GM21390 (cell line): ENCODE measurements around the gene SIM2.

Source experiments
- ATAC-seq: cut with Tn5 transposase; IDR thresholded peaks from one replicate; pipeline ENCODE4 v1.9.1; 2021; ENCODE audit not compliant: unreplicated experiment

The SIM2 gene

GRCh38 chr21:36686955-36687354 is 12.0 kb upstream of the SIM2 start:
- no peak for ATAC-seq

GRCh38 chr21:36688324-36688723 is 10.6 kb upstream of the SIM2 start:
- no peak for ATAC-seq

- ATAC-seq: no peak
Observed at GRCh38 chr21:36689324-36689723, 9.6 kb upstream of the SIM2 start.

GRCh38 chr21:36690628-36691554 is 8.0 kb upstream of the SIM2 start:
- ATAC-seq: no peak

GRCh38 chr21:36691555-36692041 is 7.3 kb upstream of the SIM2 start:
- no peak for ATAC-seq

- ATAC-seq: no peak
Observed at GRCh38 chr21:36692114-36692834, 6.6 kb upstream of the SIM2 start.

GRCh38 chr21:36692835-36693488 is 6.0 kb upstream of the SIM2 start:
- no peak for ATAC-seq

- ATAC-seq: no peak
Observed at GRCh38 chr21:36693489-36694030, 5.4 kb upstream of the SIM2 start.

GRCh38 chr21:36694031-36694515 is 4.8 kb upstream of the SIM2 start:
- no peak for ATAC-seq

GRCh38 chr21:36694593-36695282 is 4.2 kb upstream of the SIM2 start:
- no peak for ATAC-seq

GRCh38 chr21:36695283-36695634 is 3.7 kb upstream of the SIM2 start:
- ATAC-seq: no peak

- ATAC-seq: no peak
Observed at GRCh38 chr21:36695671-36696389, 3.1 kb upstream of the SIM2 start.

GRCh38 chr21:36696390-36697059 is 2.4 kb upstream of the SIM2 start:
- ATAC-seq: no peak

GRCh38 chr21:36697060-36697850 is 1.7 kb upstream of the SIM2 start:
- no peak for ATAC-seq

GRCh38 chr21:36697851-36698384 is 997 bp upstream of the SIM2 start:
- no peak for ATAC-seq

- no peak for ATAC-seq
Observed at GRCh38 chr21:36698385-36698980, 432 bp upstream of the SIM2 start.

GRCh38 chr21:36699546-36700294 is 805 bp downstream of the SIM2 start:
- no peak for ATAC-seq
